GM10847 (cell line): ENCODE data around the gene KCNMA1.

ENCODE experiments used
- POLR2A ChIP-seq: IDR thresholded peaks from 2 replicates; pipeline ENCODE4 v1.6.1; 2011; ENCODE audit not compliant: insufficient read length; ENCODE audit errors: extremely low read depth

Gene KCNMA1

GRCh38 chr10:77158666-77159065, 478.9 kb downstream of the KCNMA1 start:
- no peak for TF ChIP-seq POLR2A

DNA sequence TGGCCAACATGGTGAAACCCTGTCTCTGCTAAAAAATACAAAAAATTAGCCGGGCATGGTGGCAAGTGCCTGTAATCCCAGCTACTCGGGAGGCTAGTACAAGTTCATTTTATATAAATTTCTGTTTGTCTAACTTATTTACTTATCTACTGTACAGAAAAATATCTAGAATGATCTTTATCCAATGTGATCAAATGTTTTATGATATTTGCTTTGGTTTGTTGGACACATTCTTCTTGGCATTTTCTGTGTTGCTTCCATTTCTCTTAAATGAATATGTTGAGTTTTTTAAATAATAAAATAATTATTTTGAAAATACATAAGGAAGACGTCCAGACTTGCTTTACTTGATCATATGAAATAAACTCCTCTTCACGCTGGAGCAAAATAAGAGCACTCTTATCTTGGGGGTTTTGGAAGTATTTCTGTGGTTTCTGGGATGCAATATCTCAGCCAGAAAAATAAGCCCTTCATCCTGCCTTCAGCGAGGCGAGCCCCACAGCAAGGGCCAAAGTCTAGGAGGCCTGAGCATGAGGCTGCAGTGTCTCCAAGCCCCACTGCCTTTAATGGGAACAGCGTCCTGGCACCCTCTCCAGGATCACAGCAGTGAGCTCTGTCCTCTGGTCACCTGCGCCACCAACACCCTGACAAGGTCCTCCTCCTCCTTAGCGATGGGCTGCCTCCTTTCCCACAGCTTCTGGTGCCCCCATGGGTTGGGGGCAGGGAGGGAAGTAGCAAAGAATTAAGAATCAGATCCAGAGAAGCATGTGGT, 480.2 kb downstream of the KCNMA1 start:
- TF ChIP-seq POLR2A: no peak

DNA sequence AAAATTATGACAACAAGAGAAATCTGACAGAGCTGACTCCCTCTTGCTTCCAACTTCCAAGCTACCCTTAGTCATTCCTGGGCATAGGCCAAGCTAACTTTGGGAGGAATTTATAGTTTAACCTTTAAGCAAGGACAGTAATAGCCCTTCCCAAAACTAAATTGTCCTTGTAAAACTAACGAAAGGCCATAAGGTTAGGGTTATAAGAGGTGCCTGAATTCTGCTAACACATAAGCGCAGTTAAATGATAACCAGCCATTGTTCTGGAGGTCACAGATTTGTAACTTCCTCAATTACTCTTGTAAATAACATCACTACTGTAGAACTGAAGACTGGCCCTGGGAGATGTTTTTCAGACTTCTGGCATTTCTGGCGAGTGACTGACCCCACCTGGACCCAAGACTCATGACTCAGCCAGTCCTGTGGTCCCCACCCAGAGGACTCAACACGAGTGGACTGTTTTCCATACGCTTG, 481.2 kb downstream of the KCNMA1 start:
- TF ChIP-seq POLR2A: no peak

- TF ChIP-seq POLR2A: no peak
Measured at GRCh38 chr10:77152256-77152655, 485.4 kb downstream of the KCNMA1 start.

DNA sequence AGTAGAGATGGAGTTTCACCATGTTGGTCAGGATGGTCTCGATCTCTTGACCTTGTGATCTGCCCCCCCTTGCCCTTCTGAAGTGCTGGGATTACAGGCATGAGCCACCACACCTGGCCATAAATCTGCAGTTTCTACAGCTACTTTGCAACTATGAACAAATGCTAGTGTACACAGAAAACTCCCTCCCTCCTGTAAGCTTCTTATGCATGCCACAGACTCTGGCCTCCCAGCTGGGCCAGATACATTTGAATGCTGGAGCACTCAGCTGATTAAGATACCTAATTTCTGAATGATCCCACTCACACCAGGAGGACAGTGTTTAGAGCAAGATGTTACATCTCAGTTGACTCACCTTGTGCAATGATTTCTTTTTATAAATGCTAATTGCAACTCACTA, 486.2 kb downstream of the KCNMA1 start:
- no peak for TF ChIP-seq POLR2A

- TF ChIP-seq POLR2A: no peak
Measured at GRCh38 chr10:77149706-77150105, 487.9 kb downstream of the KCNMA1 start.

DNA sequence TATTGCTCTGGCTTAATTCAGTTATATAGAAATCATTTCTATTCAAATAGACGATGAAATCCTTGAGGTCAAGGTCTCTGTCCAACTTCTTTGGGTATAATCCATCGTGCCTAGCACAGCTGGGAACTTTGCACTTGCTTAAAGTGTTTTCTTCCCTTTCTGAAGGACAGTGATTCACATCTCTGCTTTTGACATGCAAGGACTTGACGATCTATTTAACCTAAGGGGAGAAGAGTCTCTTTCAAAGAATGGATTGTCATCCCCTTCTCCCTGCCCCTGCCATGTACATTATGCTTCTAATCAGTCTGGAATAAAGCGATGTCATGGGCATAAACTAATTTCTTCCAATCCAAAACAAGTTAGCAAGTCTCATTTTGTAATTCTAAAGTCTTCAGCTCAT, 488.6 kb downstream of the KCNMA1 start:
- no peak for TF ChIP-seq POLR2A

GRCh38 chr10:77147871-77148270, 489.7 kb downstream of the KCNMA1 start:
- TF ChIP-seq POLR2A: no peak

- TF ChIP-seq POLR2A: no peak
Measured at GRCh38 chr10:77146712-77147336, 490.8 kb downstream of the KCNMA1 start.

GRCh38 chr10:77144656-77145055, 493.0 kb downstream of the KCNMA1 start:
- TF ChIP-seq POLR2A: no peak

- no peak for TF ChIP-seq POLR2A
Measured at GRCh38 chr10:77139252-77140160, 498.1 kb downstream of the KCNMA1 start.

DNA sequence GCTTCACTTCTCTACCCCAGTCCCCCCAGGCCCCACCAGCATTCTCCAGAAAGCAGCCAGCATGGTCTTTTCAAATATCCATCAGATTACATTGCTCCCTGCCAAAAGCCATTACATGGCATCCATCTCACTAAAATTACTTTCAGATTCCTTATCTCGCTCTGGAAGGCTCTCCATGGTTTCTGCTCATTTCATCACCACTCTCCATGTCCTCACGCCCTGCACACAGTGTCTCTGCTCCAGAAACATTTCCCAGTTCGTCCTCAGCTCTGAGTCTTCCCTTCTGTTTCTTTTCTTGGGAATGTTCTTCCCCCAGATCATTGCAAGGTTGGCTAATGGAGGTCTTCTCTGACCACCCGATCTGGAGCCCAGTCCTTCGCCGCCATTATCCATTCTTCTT, 499.1 kb downstream of the KCNMA1 start:
- TF ChIP-seq POLR2A: no peak

- no peak for TF ChIP-seq POLR2A
Measured at GRCh38 chr10:77135555-77135954, 502.1 kb downstream of the KCNMA1 start.

DNA sequence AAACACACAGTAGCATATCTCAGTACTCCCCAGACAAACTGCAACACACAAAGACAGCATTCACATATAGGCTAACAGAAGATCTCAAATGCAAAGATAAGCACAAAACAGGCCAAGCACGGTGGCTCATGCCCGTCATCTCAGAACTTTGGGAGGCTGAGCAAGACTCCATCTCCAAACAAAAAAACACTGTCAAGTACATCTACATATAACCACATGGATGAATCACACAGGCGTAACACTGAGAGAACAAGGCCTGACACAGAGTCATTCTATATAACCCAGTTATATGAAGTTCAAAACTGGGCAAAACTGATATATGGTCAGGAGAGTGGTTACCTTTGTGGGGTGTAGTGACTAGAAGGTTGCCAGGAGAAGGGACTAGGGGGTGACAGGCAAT, 506.4 kb downstream of the KCNMA1 start:
- no peak for TF ChIP-seq POLR2A

GRCh38 chr10:77127243-77127642, 510.4 kb downstream of the KCNMA1 start:
- TF ChIP-seq POLR2A: no peak

DNA sequence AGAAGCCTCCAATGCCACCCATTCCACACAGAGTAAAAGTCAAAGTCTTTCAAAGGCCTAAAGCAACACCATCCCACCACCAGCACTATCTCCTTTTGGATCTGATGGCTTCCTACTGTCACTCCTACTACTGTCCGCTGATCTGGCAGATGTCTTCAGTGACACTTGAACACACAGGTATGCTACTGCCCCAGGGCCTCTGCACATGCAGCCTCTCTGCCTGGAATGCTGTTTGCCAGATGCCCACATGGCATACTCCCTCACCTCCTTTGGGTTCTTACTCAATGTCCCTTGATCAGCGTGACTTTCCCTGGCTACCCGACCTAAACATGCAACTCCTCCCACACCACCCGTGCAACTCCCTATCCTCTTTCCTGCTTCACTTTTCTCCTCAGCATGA, 512.4 kb downstream of the KCNMA1 start:
- TF ChIP-seq POLR2A: no peak

DNA sequence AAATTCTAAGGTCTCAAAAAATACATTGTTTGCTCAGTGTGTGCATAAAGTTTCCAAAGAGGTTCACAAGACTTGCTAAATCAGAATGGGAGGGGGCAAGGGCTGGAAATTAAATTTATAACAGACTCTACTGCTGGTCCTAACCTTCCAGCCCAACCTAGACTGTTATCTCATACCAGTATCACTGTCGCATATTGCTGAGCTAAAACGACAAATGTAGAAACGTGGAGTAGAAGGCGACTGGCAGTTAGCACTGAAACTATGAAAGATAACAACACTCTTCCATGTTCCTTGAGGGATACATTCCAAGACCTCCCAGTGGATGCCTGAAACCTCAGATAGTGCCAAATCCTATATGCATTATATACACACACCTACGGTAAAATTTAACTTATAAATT, 514.3 kb downstream of the KCNMA1 start:
- no peak for TF ChIP-seq POLR2A
